Mammary epithelial cell (primary cell): ENCODE data around the gene IDI2.

Experiments used
- EZH2 ChIP-seq: IDR thresholded peaks from 2 replicates; pipeline ENCODE4 v1.6.1; 2012; ENCODE audit warnings: low read length, inconsistent platforms, borderline replicate concordance
- TF ChIP-seq, protein P1 (sequence below), 2 donors: IDR thresholded peaks in 1 of 2; conservative IDR thresholded peaks in 1 of 2; 2 replicates each; pipeline ENCODE4 v1.5.1; 2011 to 2012; ENCODE audit warnings: inconsistent platforms in 2 of 2, low read length in 2 of 2, mild to moderate bottlenecking in 2 of 2, control low read depth in 1 of 2, low read depth in 1 of 2; ENCODE audit not compliant: insufficient read depth in 1 of 2; ENCODE audit errors: extremely low read depth in 1 of 2

DNA sequence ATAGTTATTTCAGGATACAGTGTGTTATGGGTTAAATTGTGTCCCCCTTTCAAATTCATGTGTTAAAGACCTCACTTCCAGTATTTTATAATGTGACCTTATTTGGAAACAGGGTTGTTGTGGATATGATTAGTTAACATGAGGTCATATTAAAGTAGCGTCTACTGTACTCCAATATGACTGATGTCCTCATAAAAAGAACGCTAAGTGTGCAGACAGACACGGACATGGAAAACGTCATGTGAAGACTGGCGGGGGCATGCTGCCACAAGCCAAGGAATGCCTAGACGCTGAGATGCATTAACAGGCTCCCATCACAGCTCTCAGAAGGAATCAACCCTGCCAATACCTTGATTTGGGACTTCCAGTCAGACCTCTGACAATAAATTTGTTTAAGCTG, 29.0 kb upstream of the IDI2 start:
- TF ChIP-seq, protein P1, sequence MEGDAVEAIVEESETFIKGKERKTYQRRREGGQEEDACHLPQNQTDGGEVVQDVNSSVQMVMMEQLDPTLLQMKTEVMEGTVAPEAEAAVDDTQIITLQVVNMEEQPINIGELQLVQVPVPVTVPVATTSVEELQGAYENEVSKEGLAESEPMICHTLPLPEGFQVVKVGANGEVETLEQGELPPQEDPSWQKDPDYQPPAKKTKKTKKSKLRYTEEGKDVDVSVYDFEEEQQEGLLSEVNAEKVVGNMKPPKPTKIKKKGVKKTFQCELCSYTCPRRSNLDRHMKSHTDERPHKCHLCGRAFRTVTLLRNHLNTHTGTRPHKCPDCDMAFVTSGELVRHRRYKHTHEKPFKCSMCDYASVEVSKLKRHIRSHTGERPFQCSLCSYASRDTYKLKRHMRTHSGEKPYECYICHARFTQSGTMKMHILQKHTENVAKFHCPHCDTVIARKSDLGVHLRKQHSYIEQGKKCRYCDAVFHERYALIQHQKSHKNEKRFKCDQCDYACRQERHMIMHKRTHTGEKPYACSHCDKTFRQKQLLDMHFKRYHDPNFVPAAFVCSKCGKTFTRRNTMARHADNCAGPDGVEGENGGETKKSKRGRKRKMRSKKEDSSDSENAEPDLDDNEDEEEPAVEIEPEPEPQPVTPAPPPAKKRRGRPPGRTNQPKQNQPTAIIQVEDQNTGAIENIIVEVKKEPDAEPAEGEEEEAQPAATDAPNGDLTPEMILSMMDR (conservative IDR thresholded peaks at IDR 0.05 in 1 of 2, IDR thresholded peaks at IDR 0.05 in 1 of 2; ENCODE audit: extremely low read depth in 1 of 2, insufficient read depth in 1 of 2, low read depth in 1 of 2, low read length in 2 of 2) = no peak
- no peak for TF ChIP-seq EZH2
